Measurements from ENCODE around the gene PEX13.

- TF ChIP-seq CTCF (conservative IDR thresholded peaks at IDR 0.05) (no peak), ZFX (IDR thresholded peaks at IDR 0.05) (no peak)
Measured at GRCh38 chr2:60987041-60987440, 30.5 kb upstream of the PEX13 start.
